Measurements from ENCODE around the gene TCF7L1. TPM values are rescaled to one million over a fixed set of nuclear protein-coding genes. Genes with fewer than 3 reads are reported as not detected.

TCF7L1 gene
- total RNA-seq, 2 donors from 2014 or later: 71.9 to 73.3 TPM

- Histone ChIP-seq H3K9me3 (ENCODE audit: control insufficient read depth, low read length) (no peaks in the 10 kb centered on the region), H3K4me1 (ENCODE audit: control insufficient read depth, insufficient read depth, low read length) (peaks cover 22% of the 10 kb centered on the region), H3K27ac (ENCODE audit: low read depth, low read length) (no peak overlapping the region), H3K36me3 (ENCODE audit: control insufficient read depth, insufficient read depth, low read length) (peaks cover 14% of the 10 kb centered on the region), H3K27me3 (ENCODE audit: control insufficient read depth, insufficient read depth, low read length, poor library complexity, severe bottlenecking) (no peaks in the 10 kb centered on the region), H3K9ac (ENCODE audit: extremely low read depth, low read length, poor library complexity, severe bottlenecking) (no peak overlapping the region), H3K4me3 (ENCODE audit: low read length) (no peak overlapping the region)
- TF ChIP-seq, protein P1, sequence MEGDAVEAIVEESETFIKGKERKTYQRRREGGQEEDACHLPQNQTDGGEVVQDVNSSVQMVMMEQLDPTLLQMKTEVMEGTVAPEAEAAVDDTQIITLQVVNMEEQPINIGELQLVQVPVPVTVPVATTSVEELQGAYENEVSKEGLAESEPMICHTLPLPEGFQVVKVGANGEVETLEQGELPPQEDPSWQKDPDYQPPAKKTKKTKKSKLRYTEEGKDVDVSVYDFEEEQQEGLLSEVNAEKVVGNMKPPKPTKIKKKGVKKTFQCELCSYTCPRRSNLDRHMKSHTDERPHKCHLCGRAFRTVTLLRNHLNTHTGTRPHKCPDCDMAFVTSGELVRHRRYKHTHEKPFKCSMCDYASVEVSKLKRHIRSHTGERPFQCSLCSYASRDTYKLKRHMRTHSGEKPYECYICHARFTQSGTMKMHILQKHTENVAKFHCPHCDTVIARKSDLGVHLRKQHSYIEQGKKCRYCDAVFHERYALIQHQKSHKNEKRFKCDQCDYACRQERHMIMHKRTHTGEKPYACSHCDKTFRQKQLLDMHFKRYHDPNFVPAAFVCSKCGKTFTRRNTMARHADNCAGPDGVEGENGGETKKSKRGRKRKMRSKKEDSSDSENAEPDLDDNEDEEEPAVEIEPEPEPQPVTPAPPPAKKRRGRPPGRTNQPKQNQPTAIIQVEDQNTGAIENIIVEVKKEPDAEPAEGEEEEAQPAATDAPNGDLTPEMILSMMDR (conservative IDR thresholded peaks at IDR 0.05): no peak
- Mint-ChIP-seq H3K36me3 (ENCODE audit: low read depth) (peaks cover 2% of the 10 kb centered on the region), H3K4me1 (peaks cover 82% of the 10 kb centered on the region), H3K4me3 (no peak overlapping the region), H3K27ac (no peak overlapping the region), H3K9me3 (no peaks in the 10 kb centered on the region), H3K27me3 (ENCODE audit: insufficient read depth) (no peaks in the 10 kb centered on the region)
- 86 to 94% methylated on average over 2 of the region's 2 CpGs for WGBS, 2 experiments (ENCODE audit: insufficient coverage in 1 of 2, insufficient read length in 1 of 2)
- no peak for DNase-seq
Measured at GRCh38 chr2:85250045-85250444, 116.9 kb downstream of the TCF7L1 start.

DNA sequence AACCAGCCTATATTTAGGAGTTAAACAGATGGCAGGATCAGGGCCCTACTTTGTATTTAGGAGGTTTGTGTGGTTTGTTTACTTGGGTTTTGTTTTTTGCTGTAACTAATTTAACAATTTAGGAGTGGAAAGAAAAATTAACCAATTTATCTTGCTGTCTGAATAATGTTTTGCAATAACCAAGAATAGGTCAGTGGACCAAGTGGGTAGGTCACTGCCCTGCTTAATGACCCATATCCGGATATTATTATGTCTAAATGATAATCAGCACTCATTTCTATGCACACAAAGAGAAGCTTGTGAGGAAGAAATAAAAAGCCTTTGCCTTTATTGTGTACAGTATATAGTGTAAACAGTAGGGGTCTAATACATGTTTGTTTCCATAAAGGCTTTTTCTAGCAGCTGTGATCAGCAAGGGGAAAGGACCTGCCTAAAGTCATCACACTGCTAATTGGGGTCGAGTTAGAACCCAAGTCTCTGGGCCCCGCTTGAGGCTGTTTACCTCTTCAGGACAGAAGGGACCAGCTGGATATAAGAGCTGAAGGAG is 118.0 kb downstream of the TCF7L1 start:
- Histone ChIP-seq H3K27ac (ENCODE audit: low read depth, low read length) (no peak overlapping the region), H3K9me3 (ENCODE audit: control insufficient read depth, low read length) (no peaks in the 10 kb centered on the region), H3K27me3 (ENCODE audit: control insufficient read depth, insufficient read depth, low read length, poor library complexity, severe bottlenecking) (no peaks in the 10 kb centered on the region), H3K4me1 (ENCODE audit: control insufficient read depth, insufficient read depth, low read length) (peaks cover 29% of the 10 kb centered on the region), H3K4me3 (ENCODE audit: low read length) (no peak overlapping the region), H3K9ac (ENCODE audit: extremely low read depth, low read length, poor library complexity, severe bottlenecking) (no peak overlapping the region), H3K36me3 (ENCODE audit: control insufficient read depth, insufficient read depth, low read length) (peaks cover 11% of the 10 kb centered on the region)
- H3K27ac Mint-ChIP-seq: peak overlapping the region; percentile 62
- H3K4me1 Mint-ChIP-seq: peaks cover 89% of the 10 kb centered on the region
- peaks cover 2% of the 10 kb centered on the region for H3K36me3 Mint-ChIP-seq (ENCODE audit: low read depth)
- H3K9me3 Mint-ChIP-seq: no peaks in the 10 kb centered on the region
- 75 to 87% methylated on average over 2 to 3 of the region's 3 CpGs for WGBS, 2 experiments (ENCODE audit: insufficient coverage in 1 of 2, insufficient read length in 1 of 2)
- H3K4me3 Mint-ChIP-seq: no peak overlapping the region
- TF ChIP-seq, protein P1 (conservative IDR thresholded peaks at IDR 0.05): no peak
- H3K27me3 Mint-ChIP-seq (ENCODE audit: insufficient read depth): no peaks in the 10 kb centered on the region
- no peak for DNase-seq

- H3K36me3 Mint-ChIP-seq (ENCODE audit: low read depth): peaks cover 2% of the 10 kb centered on the region
- H3K4me3 ChIP-seq (ENCODE audit: low read length): no peak overlapping the region
- no peaks in the 10 kb centered on the region for H3K9me3 ChIP-seq (ENCODE audit: control insufficient read depth, low read length)
- TF ChIP-seq, protein P1 (conservative IDR thresholded peaks at IDR 0.05): no peak
- 72 to 84% methylated on average over 4 to 5 of the region's 5 CpGs for WGBS, 2 experiments (ENCODE audit: insufficient coverage in 1 of 2, insufficient read length in 1 of 2)
- H3K27ac ChIP-seq (ENCODE audit: low read depth, low read length): no peak overlapping the region
- H3K9me3 Mint-ChIP-seq: no peaks in the 10 kb centered on the region
- peaks cover 36% of the 10 kb centered on the region for H3K4me1 ChIP-seq (ENCODE audit: control insufficient read depth, insufficient read depth, low read length)
- no peak overlapping the region for H3K4me3 Mint-ChIP-seq
- peaks cover 11% of the 10 kb centered on the region for H3K36me3 ChIP-seq (ENCODE audit: control insufficient read depth, insufficient read depth, low read length)
- H3K27me3 ChIP-seq (ENCODE audit: control insufficient read depth, insufficient read depth, low read length, poor library complexity, severe bottlenecking): no peaks in the 10 kb centered on the region
- peaks cover 84% of the 10 kb centered on the region for H3K4me1 Mint-ChIP-seq
- no peak overlapping the region for H3K9ac ChIP-seq (ENCODE audit: extremely low read depth, low read length, poor library complexity, severe bottlenecking)
- no peaks in the 10 kb centered on the region for H3K27me3 Mint-ChIP-seq (ENCODE audit: insufficient read depth)
- DNase-seq: peak; percentile 49
- H3K27ac Mint-ChIP-seq: peak overlapping the region; percentile 98
Measured at GRCh38 chr2:85253890-85254289, 120.7 kb downstream of the TCF7L1 start.

All from endodermal cell (in vitro differentiated cells).